ENCODE results near the gene RBP2. TPM values are rescaled to one million over a fixed set of nuclear protein-coding genes. Genes with fewer than 3 reads are reported as not detected.

The RBP2 gene
- total and polyA plus RNA-seq, 7 experiments from 2014 or later: not detected

GRCh38 chr3:139449566-139449965, 26.8 kb downstream of the RBP2 start:
- H3K36me3 ChIP-seq (ENCODE audit: control insufficient read depth in 2 of 3, insufficient read depth in 3 of 3, low read length in 3 of 3): no peaks in the 10 kb centered on the region
- H3K4me3 ChIP-seq (ENCODE audit: low read length): no peak overlapping the region
- DNase-seq (no peak), ATAC-seq (no peak)
- no peak overlapping the region for H3K27ac ChIP-seq (ENCODE audit: low read depth, low read length)
- ChIA-PET CTCF (no interaction called here), POLR2A (no interaction called here)
- no peaks in the 10 kb centered on the region for H3K9me3 ChIP-seq (ENCODE audit: control insufficient read depth in 2 of 3, low read length in 3 of 3)
- no peaks in the 10 kb centered on the region for H3K4me1 ChIP-seq (ENCODE audit: control insufficient read depth in 2 of 2, insufficient read depth in 2 of 2, low read length in 2 of 2)
- Mint-ChIP-seq H3K36me3 (peaks cover 0 to 3% (median 0%) of the 10 kb centered on the region in 5 donors), H3K27me3 (no peaks in the 10 kb centered on the region), H3K27ac (no peak overlapping the region), H3K4me3 (no peak overlapping the region), H3K9me3 (no peaks in the 10 kb centered on the region), H3K4me1 (no peaks in the 10 kb centered on the region)
- intact Hi-C loops (cut with micrococcal nuclease): no loop called here
- H3K27me3 ChIP-seq (ENCODE audit: control insufficient read depth in 2 of 2, insufficient read depth in 2 of 2, low read length in 2 of 2): no peaks in the 10 kb centered on the region

GRCh38 chr3:139448104-139448503, 28.2 kb downstream of the RBP2 start:
- intact Hi-C loops (cut with micrococcal nuclease): no loop called here
- DNase-seq (no peak), ATAC-seq (no peak)
- Histone ChIP-seq H3K9me3 (ENCODE audit: control insufficient read depth in 2 of 3, low read length in 3 of 3) (no peaks in the 10 kb centered on the region), H3K27me3 (ENCODE audit: control insufficient read depth in 2 of 2, insufficient read depth in 2 of 2, low read length in 2 of 2) (no peaks in the 10 kb centered on the region), H3K4me3 (ENCODE audit: low read length) (no peak overlapping the region), H3K27ac (ENCODE audit: low read depth, low read length) (no peak overlapping the region), H3K36me3 (ENCODE audit: control insufficient read depth in 2 of 3, insufficient read depth in 3 of 3, low read length in 3 of 3) (no peaks in the 10 kb centered on the region), H3K4me1 (ENCODE audit: control insufficient read depth in 2 of 2, insufficient read depth in 2 of 2, low read length in 2 of 2) (no peaks in the 10 kb centered on the region)
- Mint-ChIP-seq H3K4me3 (no peak overlapping the region), H3K27me3 (no peaks in the 10 kb centered on the region), H3K9me3 (no peaks in the 10 kb centered on the region), H3K36me3 (peaks cover 0 to 8% (median 0%) of the 10 kb centered on the region in 5 donors), H3K27ac (no peak overlapping the region), H3K4me1 (no peaks in the 10 kb centered on the region)
- CTCF ChIA-PET: no interaction called here
- POLR2A ChIA-PET: no interaction called here

GRCh38 chr3:139447486-139447885, 28.8 kb downstream of the RBP2 start:
- CTCF ChIA-PET: no interaction called here
- no peak overlapping the region for H3K27ac ChIP-seq (ENCODE audit: low read depth, low read length)
- H3K9me3 Mint-ChIP-seq: no peaks in the 10 kb centered on the region
- no peaks in the 10 kb centered on the region for H3K27me3 ChIP-seq (ENCODE audit: control insufficient read depth in 2 of 2, insufficient read depth in 2 of 2, low read length in 2 of 2)
- POLR2A ChIA-PET: no interaction called here
- no peaks in the 10 kb centered on the region for H3K4me1 Mint-ChIP-seq
- no peak overlapping the region for H3K4me3 ChIP-seq (ENCODE audit: low read length)
- no peaks in the 10 kb centered on the region for H3K9me3 ChIP-seq (ENCODE audit: control insufficient read depth in 2 of 3, low read length in 3 of 3)
- H3K36me3 ChIP-seq (ENCODE audit: control insufficient read depth in 2 of 3, insufficient read depth in 3 of 3, low read length in 3 of 3): no peaks in the 10 kb centered on the region
- intact Hi-C loops (cut with micrococcal nuclease): no loop called here
- H3K27ac Mint-ChIP-seq: no peak overlapping the region
- H3K36me3 Mint-ChIP-seq: peaks cover 0 to 8% (median 0%) of the 10 kb centered on the region in 5 donors
- H3K4me3 Mint-ChIP-seq: no peak overlapping the region
- no peak for ATAC-seq
- no peaks in the 10 kb centered on the region for H3K4me1 ChIP-seq (ENCODE audit: control insufficient read depth in 2 of 2, insufficient read depth in 2 of 2, low read length in 2 of 2)
- no peaks in the 10 kb centered on the region for H3K27me3 Mint-ChIP-seq
- DNase-seq: no peak

GRCh38 chr3:139444446-139444845, 31.9 kb downstream of the RBP2 start:
- no peaks in the 10 kb centered on the region for H3K36me3 ChIP-seq (ENCODE audit: control insufficient read depth in 2 of 3, insufficient read depth in 3 of 3, low read length in 3 of 3)
- no peaks in the 10 kb centered on the region for H3K9me3 ChIP-seq (ENCODE audit: control insufficient read depth in 2 of 3, low read length in 3 of 3)
- H3K4me1 ChIP-seq (ENCODE audit: control insufficient read depth in 2 of 2, insufficient read depth in 2 of 2, low read length in 2 of 2): no peaks in the 10 kb centered on the region
- H3K27me3 Mint-ChIP-seq: no peaks in the 10 kb centered on the region
- no peak for DNase-seq
- no peak for ATAC-seq
- H3K36me3 Mint-ChIP-seq: peaks cover 0 to 5% (median 0%) of the 10 kb centered on the region in 5 donors
- no peaks in the 10 kb centered on the region for H3K4me1 Mint-ChIP-seq
- intact Hi-C loops (cut with micrococcal nuclease): no loop called here
- CTCF ChIA-PET: interaction anchor here (1.3 kb wide), 1 partner anchor 16 kb away, joined by 3 read pairs; no protein-coding TSS in a partner anchor
- no peak overlapping the region for H3K4me3 Mint-ChIP-seq
- H3K4me3 ChIP-seq (ENCODE audit: low read length): no peak overlapping the region
- no peak overlapping the region for H3K27ac Mint-ChIP-seq
- POLR2A ChIA-PET: no interaction called here
- no peaks in the 10 kb centered on the region for H3K9me3 Mint-ChIP-seq
- H3K27ac ChIP-seq (ENCODE audit: low read depth, low read length): no peak overlapping the region
- no peaks in the 10 kb centered on the region for H3K27me3 ChIP-seq (ENCODE audit: control insufficient read depth in 2 of 2, insufficient read depth in 2 of 2, low read length in 2 of 2)

- ATAC-seq: no peak
Observed at GRCh38 chr3:139443186-139443585, 33.1 kb downstream of the RBP2 start.

GRCh38 chr3:139441656-139442055, 34.7 kb downstream of the RBP2 start:
- no peaks in the 10 kb centered on the region for H3K4me1 ChIP-seq (ENCODE audit: control insufficient read depth in 2 of 2, insufficient read depth in 2 of 2, low read length in 2 of 2)
- H3K4me1 Mint-ChIP-seq: no peaks in the 10 kb centered on the region
- H3K4me3 Mint-ChIP-seq: no peak overlapping the region
- no peaks in the 10 kb centered on the region for H3K36me3 ChIP-seq (ENCODE audit: control insufficient read depth in 2 of 3, insufficient read depth in 3 of 3, low read length in 3 of 3)
- H3K4me3 ChIP-seq (ENCODE audit: low read length): no peak overlapping the region
- no peaks in the 10 kb centered on the region for H3K27me3 ChIP-seq (ENCODE audit: control insufficient read depth in 2 of 2, insufficient read depth in 2 of 2, low read length in 2 of 2)
- intact Hi-C loops (cut with micrococcal nuclease): no loop called here
- no peak overlapping the region for H3K27ac ChIP-seq (ENCODE audit: low read depth, low read length)
- no peak for ATAC-seq
- H3K9me3 ChIP-seq (ENCODE audit: control insufficient read depth in 2 of 3, low read length in 3 of 3): no peaks in the 10 kb centered on the region
- H3K36me3 Mint-ChIP-seq: peaks cover 0 to 9% (median 0%) of the 10 kb centered on the region in 5 donors
- ChIA-PET CTCF (no interaction called here), POLR2A (no interaction called here)
- H3K9me3 Mint-ChIP-seq: no peaks in the 10 kb centered on the region
- H3K27ac Mint-ChIP-seq: no peak overlapping the region
- DNase-seq: no peak
- H3K27me3 Mint-ChIP-seq: peaks cover 0 to 2% (median 0%) of the 10 kb centered on the region in 5 donors

More at GRCh38 chr3:139443186-139443585, 33.1 kb downstream of the RBP2 start:
- no peaks in the 10 kb centered on the region for H3K27me3 Mint-ChIP-seq
- H3K4me1 ChIP-seq (ENCODE audit: control insufficient read depth in 2 of 2, insufficient read depth in 2 of 2, low read length in 2 of 2): no peaks in the 10 kb centered on the region
- H3K4me3 Mint-ChIP-seq: no peak overlapping the region
- H3K27me3 ChIP-seq (ENCODE audit: control insufficient read depth in 2 of 2, insufficient read depth in 2 of 2, low read length in 2 of 2): no peaks in the 10 kb centered on the region
- no peaks in the 10 kb centered on the region for H3K36me3 ChIP-seq (ENCODE audit: control insufficient read depth in 2 of 3, insufficient read depth in 3 of 3, low read length in 3 of 3)
- intact Hi-C loops (cut with micrococcal nuclease): no loop called here
- no peak overlapping the region for H3K4me3 ChIP-seq (ENCODE audit: low read length)
- POLR2A ChIA-PET: no interaction called here
- H3K36me3 Mint-ChIP-seq: peaks cover 0 to 9% (median 0%) of the 10 kb centered on the region in 5 donors
- no peak for DNase-seq
- H3K27ac ChIP-seq (ENCODE audit: low read depth, low read length): no peak overlapping the region
- no peaks in the 10 kb centered on the region for H3K4me1 Mint-ChIP-seq
- H3K9me3 ChIP-seq (ENCODE audit: control insufficient read depth in 2 of 3, low read length in 3 of 3): no peaks in the 10 kb centered on the region
- CTCF ChIA-PET: no interaction called here
- H3K27ac Mint-ChIP-seq: no peak overlapping the region
- no peaks in the 10 kb centered on the region for H3K9me3 Mint-ChIP-seq

GRCh38 chr3:139440639-139441556, 35.4 kb downstream of the RBP2 start:
- ATAC-seq (no peak), DNase-seq (no peak)
- Histone ChIP-seq H3K27ac (ENCODE audit: low read depth, low read length) (no peak overlapping the region), H3K36me3 (ENCODE audit: control insufficient read depth in 2 of 3, insufficient read depth in 3 of 3, low read length in 3 of 3) (no peaks in the 10 kb centered on the region), H3K4me3 (ENCODE audit: low read length) (no peak overlapping the region), H3K9me3 (ENCODE audit: control insufficient read depth in 2 of 3, low read length in 3 of 3) (no peaks in the 10 kb centered on the region), H3K27me3 (ENCODE audit: control insufficient read depth in 2 of 2, insufficient read depth in 2 of 2, low read length in 2 of 2) (no peaks in the 10 kb centered on the region), H3K4me1 (ENCODE audit: control insufficient read depth in 2 of 2, insufficient read depth in 2 of 2, low read length in 2 of 2) (no peaks in the 10 kb centered on the region)
- no peaks in the 10 kb centered on the region for H3K9me3 Mint-ChIP-seq
- no peaks in the 10 kb centered on the region for H3K4me1 Mint-ChIP-seq
- peaks cover 0 to 12% (median 0%) of the 10 kb centered on the region in 5 donors for H3K36me3 Mint-ChIP-seq
- ChIA-PET CTCF (no interaction called here), POLR2A (no interaction called here)
- no peak overlapping the region for H3K27ac Mint-ChIP-seq
- no peak overlapping the region for H3K4me3 Mint-ChIP-seq
- intact Hi-C loops (cut with micrococcal nuclease): no loop called here
- H3K27me3 Mint-ChIP-seq: peaks cover 0 to 2% (median 0%) of the 10 kb centered on the region in 5 donors
